GM04504 (cell line): ENCODE measurements around the gene CYP19A1.
A peak's percentile ranks its signal among the peaks of the same experiment; 100 is the strongest.

Experiments
- DNase-seq: peaks from one replicate; pipeline ENCODE4 v3.0.0-alpha.2; 2012; ENCODE audit warnings: low read depth

Gene CYP19A1

GRCh38 chr15:51260202-51260601, 78.2 kb downstream of the CYP19A1 start:
- peak; percentile 72 for DNase-seq

GRCh38 chr15:51255533-51255932, 82.9 kb downstream of the CYP19A1 start:
- DNase-seq: no peak

GRCh38 chr15:51253366-51253765, 85.0 kb downstream of the CYP19A1 start:
- DNase-seq: no peak

- DNase-seq: no peak
Observed at GRCh38 chr15:51252671-51253070, 85.7 kb downstream of the CYP19A1 start.

- no peak for DNase-seq
Observed at GRCh38 chr15:51251556-51251955, 86.8 kb downstream of the CYP19A1 start.

GRCh38 chr15:51250217-51251011, 88.0 kb downstream of the CYP19A1 start:
- DNase-seq: no peak

- DNase-seq: no peak
Observed at GRCh38 chr15:51245628-51246027, 92.8 kb downstream of the CYP19A1 start.

- DNase-seq: no peak
Observed at GRCh38 chr15:51244423-51244869, 94.0 kb downstream of the CYP19A1 start.

GRCh38 chr15:51243774-51244173, 94.6 kb downstream of the CYP19A1 start:
- no peak for DNase-seq

GRCh38 chr15:51240066-51240465, 98.3 kb downstream of the CYP19A1 start:
- no peak for DNase-seq

GRCh38 chr15:51237816-51238215, 100.6 kb downstream of the CYP19A1 start:
- no peak for DNase-seq

GRCh38 chr15:51234176-51234927, 104.0 kb downstream of the CYP19A1 start:
- DNase-seq: no peak

GRCh38 chr15:51232581-51232980, 105.8 kb downstream of the CYP19A1 start:
- DNase-seq: no peak

GRCh38 chr15:51229907-51230330, 108.5 kb downstream of the CYP19A1 start:
- no peak for DNase-seq

- DNase-seq: peak; percentile 87
Observed at GRCh38 chr15:51227940-51228732, 110.3 kb downstream of the CYP19A1 start.

- DNase-seq: no peak
Observed at GRCh38 chr15:51226576-51227210, 111.7 kb downstream of the CYP19A1 start.

- DNase-seq: no peak
Observed at GRCh38 chr15:51224428-51224827, 114.0 kb downstream of the CYP19A1 start.

- DNase-seq: peak; percentile 94
Observed at GRCh38 chr15:51223771-51224229, 114.6 kb downstream of the CYP19A1 start.

GRCh38 chr15:51218299-51218938, 120.0 kb downstream of the CYP19A1 start:
- DNase-seq: no peak

GRCh38 chr15:51212909-51213308, 125.5 kb downstream of the CYP19A1 start:
- DNase-seq: no peak

GRCh38 chr15:51212239-51212638, 126.2 kb downstream of the CYP19A1 start:
- DNase-seq: no peak
